A549 (cell line): ENCODE results near the gene RPL3.

Experiments
- CTCF ChIP-seq: fragments of >200 bp; sonication (Bioruptor Twin); formaldehyde crosslinking; IDR thresholded peaks from 3 replicates; pipeline ENCODE4 v1.5.1; 2016
- HES2 ChIP-seq: fragments of >200 bp; sonication (Bioruptor Twin); formaldehyde crosslinking; IDR thresholded peaks from 2 replicates; pipeline ENCODE4 v1.6.1; 2016
- HEYL ChIP-seq: fragments of 250-450 bp; sonication (Bioruptor Pico); IDR thresholded peaks from 2 replicates; pipeline ENCODE4 v1.8.0; 2021; ENCODE audit warnings: mild to moderate bottlenecking, moderate library complexity
- JUNB ChIP-seq: fragments of >200 bp; sonication (Bioruptor Twin); formaldehyde crosslinking; IDR thresholded peaks from 2 replicates; pipeline ENCODE4 v1.6.1; 2016
- MAZ ChIP-seq: fragments of 150-350 bp; IDR thresholded peaks from 2 replicates; pipeline ENCODE4 v1.6.1; 2014; ENCODE audit warnings: antibody characterized with exemption, low read depth, low read length, borderline replicate concordance
- REST ChIP-seq: fragments of 200-600 bp; sonication (generic); IDR thresholded peaks from 2 replicates; pipeline ENCODE4 v1.6.1; 2016; ENCODE audit warnings: antibody characterized with exemption, mild to moderate bottlenecking, moderate library complexity
- RFX5 ChIP-seq: fragments of 450-650 bp; IDR thresholded peaks from 2 replicates; pipeline ENCODE4 v1.7.1; 2014; ENCODE audit warnings: antibody characterized with exemption, mild to moderate bottlenecking, moderate library complexity
- SMC3 ChIP-seq: fragments of >200 bp; sonication (Bioruptor Twin); formaldehyde crosslinking; IDR thresholded peaks from 3 replicates; pipeline ENCODE4 v1.6.1; 2018; ENCODE audit warnings: inconsistent platforms
- ZSCAN20 ChIP-seq: fragments of 250-450 bp; sonication (Bioruptor Pico); IDR thresholded peaks from 2 replicates; pipeline ENCODE4 v1.8.0; 2022; ENCODE audit warnings: mild to moderate bottlenecking, moderate library complexity

- no peak for TF ChIP-seq ZSCAN20
- TF ChIP-seq CTCF: no peak
- no peak for TF ChIP-seq HES2
- TF ChIP-seq SMC3: no peak
- no peak for TF ChIP-seq REST
- no peak for TF ChIP-seq RFX5
- no peak for TF ChIP-seq JUNB
- no peak for TF ChIP-seq MAZ
- TF ChIP-seq HEYL (CRISPR knock-in tag): no peak
These were observed 43.5 kb downstream of the RPL3 start for GRCh38 chr22:39275814-39276439.
